A673 (cell line): ENCODE data around the gene ZNF579.

Experiments used
- CTCF ChIP-seq: fragments of 300-800, 200-600 bp; sonication (generic); conservative IDR thresholded peaks from 2 replicates; pipeline ENCODE4 v1.5.1; 2017; ENCODE audit warnings: low read depth, mild to moderate bottlenecking, antibody characterized with exemption, low read length, moderate library complexity, mixed read lengths
- EZH2 ChIP-seq: fragments of 200-600 bp; sonication (generic); IDR thresholded peaks from 2 replicates; pipeline ENCODE4 v1.6.1; 2017; ENCODE audit warnings: borderline replicate concordance, low read depth, mild to moderate bottlenecking, mixed read lengths, antibody characterized with exemption, low read length; ENCODE audit not compliant: poor library complexity, severe bottlenecking

GRCh38 chr19:55538132-55538531 lies 42.5 kb downstream of the ZNF579 start:
- no peak for TF ChIP-seq CTCF
- TF ChIP-seq EZH2: no peak
